Endodermal cell (in vitro differentiated cells): ENCODE data around the gene PIEZO2. TPM values are rescaled to one million over a fixed set of nuclear protein-coding genes. Genes with fewer than 3 reads are reported as not detected.

Experiments
- DNase-seq: peaks from one replicate; pipeline ENCODE4 v3.0.0-alpha.2; 2017
- H3K27ac ChIP-seq: 2 replicates; pipeline ENCODE4 v1.5.1; 2013; ENCODE audit warnings: mild to moderate bottlenecking, low read depth, low read length, moderate library complexity
- H3K27me3 ChIP-seq: 2 replicates; pipeline ENCODE4 v1.6.1; 2013; ENCODE audit warnings: mild to moderate bottlenecking, low read length, moderate library complexity; ENCODE audit not compliant: insufficient read depth, control insufficient read depth, poor library complexity, severe bottlenecking
- H3K36me3 ChIP-seq: 2 replicates; pipeline ENCODE4 v1.7.0; 2013; ENCODE audit warnings: mild to moderate bottlenecking, low read length, moderate library complexity; ENCODE audit not compliant: control insufficient read depth, insufficient read depth
- H3K4me1 ChIP-seq: one replicate; pipeline ENCODE4 v1.7.0; 2013; ENCODE audit warnings: low read length; ENCODE audit not compliant: control insufficient read depth, insufficient read depth
- H3K4me3 ChIP-seq: 2 replicates; pipeline ENCODE4 v1.5.1; 2013; ENCODE audit warnings: mild to moderate bottlenecking, low read length, moderate library complexity
- H3K9ac ChIP-seq: 2 replicates; pipeline ENCODE4 v1.6.1; 2013; ENCODE audit warnings: mild to moderate bottlenecking, low read length, moderate library complexity; ENCODE audit not compliant: poor library complexity, severe bottlenecking; ENCODE audit errors: extremely low read depth
- H3K9me3 ChIP-seq: 2 replicates; pipeline ENCODE4 v1.6.1; 2013; ENCODE audit warnings: mild to moderate bottlenecking, low read length, moderate library complexity; ENCODE audit not compliant: control insufficient read depth
- H3K27ac Mint-ChIP-seq: 2 replicates; pipeline ENCODE4 v1.8.0; 2020; ENCODE audit warnings: mixed read lengths
- H3K27me3 Mint-ChIP-seq: 2 replicates; pipeline ENCODE4 v1.8.0; 2021; ENCODE audit warnings: mild to moderate bottlenecking, mixed read lengths; ENCODE audit not compliant: insufficient read depth
- H3K36me3 Mint-ChIP-seq: 2 replicates; pipeline ENCODE4 v1.8.0; 2020; ENCODE audit warnings: low read depth, mixed read lengths
- H3K4me1 Mint-ChIP-seq: 2 replicates; pipeline ENCODE4 v1.8.0; 2020; ENCODE audit warnings: mixed read lengths
- H3K4me3 Mint-ChIP-seq: 2 replicates; pipeline ENCODE4 v1.8.0; 2020; ENCODE audit warnings: mild to moderate bottlenecking, moderate library complexity, mixed read lengths
- H3K9me3 Mint-ChIP-seq: 2 replicates; pipeline ENCODE4 v1.8.0; 2020; ENCODE audit warnings: mild to moderate bottlenecking, mixed read lengths
- WGBS, 2 experiments: methylation state at CpG; one replicate each; pipeline versions ENCODE4 v1.1.5 to v1.1.7; 2013; ENCODE audit warnings: missing lambda C conversion rate in 2 of 2, mixed read lengths in 1 of 2; ENCODE audit not compliant: insufficient coverage in 1 of 2, insufficient read length in 1 of 2; 5-methylcytosine and 5-hydroxymethylcytosine counted together
- total RNA-seq, 2 donors: library from RNA; stranded (reverse); fragmentation: NEBNext Ultra II Directional in 1 of 2; extraction: Animal tissue kit (Norgen Biotek cat#: 25700) in 1 of 2; gene quantifications; 2 replicates in 1 of 2; 3 replicates in 1 of 2; pipeline ENCODE4 v1.2.1, GENCODE V29; 2021
- TF ChIP-seq, protein P1 (sequence below): fragments of 200-600 bp; sonication (generic); conservative IDR thresholded peaks from 2 replicates; pipeline ENCODE4 v1.5.0; 2021; ENCODE audit warnings: antibody characterized with exemption, mild to moderate bottlenecking

The PIEZO2 gene
- total RNA-seq, 2 donors from 2014 or later = 7.3 to 12.1 TPM

DNA sequence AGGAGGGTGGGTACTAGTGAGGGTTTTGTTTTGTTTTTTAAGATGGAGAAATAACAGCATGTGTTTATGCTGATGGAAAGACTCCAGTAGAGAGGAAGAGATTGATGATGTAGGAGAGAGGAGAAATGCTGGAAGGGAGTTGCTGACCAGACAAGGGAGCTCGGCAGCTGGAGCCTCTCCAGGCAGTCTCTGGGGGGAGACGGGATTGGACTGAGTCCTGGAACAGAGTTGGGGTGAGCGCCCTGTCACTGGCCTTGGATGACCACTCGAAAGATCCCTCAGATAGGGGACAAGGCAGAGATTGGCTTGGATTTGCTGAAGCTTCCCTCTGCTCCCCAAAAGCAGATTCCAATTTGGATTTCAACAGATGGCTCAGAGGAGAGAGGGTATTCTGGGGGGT lies 425.9 kb downstream of the PIEZO2 start:
- H3K9me3 Mint-ChIP-seq = peaks cover 3% of the 10 kb centered on the region
- TF ChIP-seq, protein P1, sequence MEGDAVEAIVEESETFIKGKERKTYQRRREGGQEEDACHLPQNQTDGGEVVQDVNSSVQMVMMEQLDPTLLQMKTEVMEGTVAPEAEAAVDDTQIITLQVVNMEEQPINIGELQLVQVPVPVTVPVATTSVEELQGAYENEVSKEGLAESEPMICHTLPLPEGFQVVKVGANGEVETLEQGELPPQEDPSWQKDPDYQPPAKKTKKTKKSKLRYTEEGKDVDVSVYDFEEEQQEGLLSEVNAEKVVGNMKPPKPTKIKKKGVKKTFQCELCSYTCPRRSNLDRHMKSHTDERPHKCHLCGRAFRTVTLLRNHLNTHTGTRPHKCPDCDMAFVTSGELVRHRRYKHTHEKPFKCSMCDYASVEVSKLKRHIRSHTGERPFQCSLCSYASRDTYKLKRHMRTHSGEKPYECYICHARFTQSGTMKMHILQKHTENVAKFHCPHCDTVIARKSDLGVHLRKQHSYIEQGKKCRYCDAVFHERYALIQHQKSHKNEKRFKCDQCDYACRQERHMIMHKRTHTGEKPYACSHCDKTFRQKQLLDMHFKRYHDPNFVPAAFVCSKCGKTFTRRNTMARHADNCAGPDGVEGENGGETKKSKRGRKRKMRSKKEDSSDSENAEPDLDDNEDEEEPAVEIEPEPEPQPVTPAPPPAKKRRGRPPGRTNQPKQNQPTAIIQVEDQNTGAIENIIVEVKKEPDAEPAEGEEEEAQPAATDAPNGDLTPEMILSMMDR = no peak
- Histone ChIP-seq H3K4me3 (no peak overlapping the region), H3K4me1 (no peaks in the 10 kb centered on the region), H3K36me3 (no peaks in the 10 kb centered on the region), H3K9me3 (no peaks in the 10 kb centered on the region), H3K27me3 (no peaks in the 10 kb centered on the region), H3K9ac (no peak overlapping the region), H3K27ac (no peak overlapping the region)
- 93 to 94% methylated on average over 3 to 4 of the region's 4 CpGs for WGBS, 2 experiments
- H3K27ac Mint-ChIP-seq = no peak overlapping the region
- H3K4me3 Mint-ChIP-seq = no peak overlapping the region
- no peaks in the 10 kb centered on the region for H3K36me3 Mint-ChIP-seq
- H3K27me3 Mint-ChIP-seq = no peaks in the 10 kb centered on the region
- H3K4me1 Mint-ChIP-seq = no peaks in the 10 kb centered on the region
- DNase-seq = no peak

DNA sequence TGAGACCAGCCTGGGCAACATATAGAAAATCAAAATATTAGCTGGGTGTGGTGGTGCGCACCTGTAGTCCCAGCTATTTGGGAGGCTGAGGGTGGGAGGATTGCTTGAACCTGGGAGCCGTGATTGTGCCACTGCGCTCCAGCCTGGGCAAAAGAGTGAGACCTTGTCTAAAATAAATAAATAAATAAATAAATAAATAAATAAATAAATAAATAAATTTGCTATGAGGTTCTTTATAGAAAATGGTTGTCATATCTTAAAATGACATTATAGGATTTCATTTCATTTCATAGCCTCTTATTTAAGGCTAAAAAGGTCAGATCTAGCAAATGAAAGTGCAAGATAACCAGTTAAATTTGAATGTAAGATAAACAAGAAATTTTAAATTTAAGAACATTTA lies 430.6 kb downstream of the PIEZO2 start:
- H3K36me3 Mint-ChIP-seq = no peaks in the 10 kb centered on the region
- H3K9me3 Mint-ChIP-seq = peaks cover 3% of the 10 kb centered on the region
- 100% methylated on average over 1 of the region's 3 CpGs; no CpG with 5 or more reads in 1 of the 2 experiments for WGBS, 2 experiments
- no peaks in the 10 kb centered on the region for H3K36me3 ChIP-seq
- no peak overlapping the region for H3K4me3 ChIP-seq
- no peaks in the 10 kb centered on the region for H3K27me3 ChIP-seq
- H3K4me3 Mint-ChIP-seq = no peak overlapping the region
- TF ChIP-seq, protein P1 = no peak
- DNase-seq = no peak
- H3K4me1 Mint-ChIP-seq = no peaks in the 10 kb centered on the region
- no peak overlapping the region for H3K27ac ChIP-seq
- H3K4me1 ChIP-seq = no peaks in the 10 kb centered on the region
- H3K9me3 ChIP-seq = no peaks in the 10 kb centered on the region
- no peak overlapping the region for H3K27ac Mint-ChIP-seq
- H3K27me3 Mint-ChIP-seq = no peaks in the 10 kb centered on the region
- H3K9ac ChIP-seq = no peak overlapping the region

DNA sequence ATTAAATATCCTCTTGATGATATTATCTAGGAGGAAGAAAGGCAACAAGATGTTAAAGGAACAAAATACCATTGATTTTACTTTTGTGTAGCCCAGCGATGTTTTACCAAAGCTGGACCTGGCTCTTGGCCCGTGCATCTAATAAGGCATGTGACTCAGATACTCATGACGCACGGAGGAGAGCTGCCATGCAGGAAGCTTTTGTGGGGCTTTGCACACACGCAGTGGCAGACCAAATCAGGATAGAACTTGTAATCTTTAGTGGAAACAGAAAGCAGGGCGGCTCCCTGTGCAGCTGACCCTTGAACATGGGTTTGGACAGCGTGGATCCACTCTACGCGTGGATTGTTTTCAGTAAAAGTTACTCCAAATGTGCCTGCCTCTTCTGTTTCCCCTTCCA lies 433.6 kb downstream of the PIEZO2 start:
- H3K4me3 Mint-ChIP-seq = no peak overlapping the region
- H3K9me3 Mint-ChIP-seq = no peaks in the 10 kb centered on the region
- no peaks in the 10 kb centered on the region for H3K9me3 ChIP-seq
- H3K4me1 Mint-ChIP-seq = peaks cover 4% of the 10 kb centered on the region
- no peak for DNase-seq
- H3K36me3 Mint-ChIP-seq = no peaks in the 10 kb centered on the region
- no peak overlapping the region for H3K9ac ChIP-seq
- H3K27ac Mint-ChIP-seq = no peak overlapping the region
- H3K27me3 ChIP-seq = no peaks in the 10 kb centered on the region
- no peak overlapping the region for H3K27ac ChIP-seq
- H3K36me3 ChIP-seq = no peaks in the 10 kb centered on the region
- whole genome bisulfite sequencing, 2 experiments = 94% methylated on average over 6 to 9 of the region's 9 CpGs
- H3K4me1 ChIP-seq = peaks cover 6% of the 10 kb centered on the region
- H3K27me3 Mint-ChIP-seq = no peaks in the 10 kb centered on the region
- H3K4me3 ChIP-seq = no peak overlapping the region
- TF ChIP-seq, protein P1 = no peak
